Ramos (cell line): Measurements from ENCODE around the gene GDPD4.

Source experiments
- in situ Hi-C: fragments of 300-500 bp; cut with MboI; formaldehyde crosslinking; loops from one replicate; pipeline ENCODE4 v1.14.3; 2022; ENCODE audit warnings: low sequenced_read_pairs; ENCODE audit not compliant: unreplicated experiment

GDPD4 gene

GRCh38 chr11:77193911-77194830 is 107.3 kb downstream of the GDPD4 start:
- in situ Hi-C loops = no loop called here

GRCh38 chr11:77193167-77193566 is 108.3 kb downstream of the GDPD4 start:
- in situ Hi-C loops = no loop called here

- in situ Hi-C loops = no loop called here
Measured at GRCh38 chr11:77191823-77192495, 109.5 kb downstream of the GDPD4 start.

GRCh38 chr11:77191429-77191822 is 110.1 kb downstream of the GDPD4 start:
- in situ Hi-C loops = no loop called here

GRCh38 chr11:77190331-77191075 is 111.0 kb downstream of the GDPD4 start:
- in situ Hi-C loops = no loop called here

- in situ Hi-C loops = no loop called here
Measured at GRCh38 chr11:77189588-77190210, 111.8 kb downstream of the GDPD4 start.

- in situ Hi-C loops = no loop called here
Measured at GRCh38 chr11:77188633-77189491, 112.6 kb downstream of the GDPD4 start.

- in situ Hi-C loops = no loop called here
Measured at GRCh38 chr11:77187776-77188632, 113.5 kb downstream of the GDPD4 start.

- in situ Hi-C loops = no loop called here
Measured at GRCh38 chr11:77187111-77187750, 114.3 kb downstream of the GDPD4 start.

GRCh38 chr11:77186302-77186701 is 115.2 kb downstream of the GDPD4 start:
- in situ Hi-C loops = no loop called here

GRCh38 chr11:77184136-77184860 is 117.2 kb downstream of the GDPD4 start:
- in situ Hi-C loops = no loop called here

- in situ Hi-C loops = no loop called here
Measured at GRCh38 chr11:77183431-77183984, 118.0 kb downstream of the GDPD4 start.

- in situ Hi-C loops = no loop called here
Measured at GRCh38 chr11:77182542-77183430, 118.7 kb downstream of the GDPD4 start.

GRCh38 chr11:77181799-77182541 is 119.5 kb downstream of the GDPD4 start:
- in situ Hi-C loops = no loop called here

GRCh38 chr11:77181226-77181625 is 120.3 kb downstream of the GDPD4 start:
- in situ Hi-C loops = no loop called here
